GM18526 (cell line): ENCODE measurements around the gene CRACDL.

Source experiments
- POLR2A ChIP-seq: IDR thresholded peaks from 3 replicates; pipeline ENCODE4 v1.6.1; 2011; ENCODE audit not compliant: insufficient read length; ENCODE audit errors: extremely low read depth

CRACDL gene

GRCh38 chr2:98870516-98871158, 65.4 kb downstream of the CRACDL start:
- no peak for TF ChIP-seq POLR2A

- TF ChIP-seq POLR2A: no peak
Measured at GRCh38 chr2:98869870-98870269, 66.2 kb downstream of the CRACDL start.

GRCh38 chr2:98869272-98869641, 66.8 kb downstream of the CRACDL start:
- no peak for TF ChIP-seq POLR2A

- no peak for TF ChIP-seq POLR2A
Measured at GRCh38 chr2:98868548-98869271, 67.3 kb downstream of the CRACDL start.

- TF ChIP-seq POLR2A: no peak
Measured at GRCh38 chr2:98867539-98868309, 68.3 kb downstream of the CRACDL start.

- TF ChIP-seq POLR2A: no peak
Measured at GRCh38 chr2:98866033-98866432, 70.0 kb downstream of the CRACDL start.

- no peak for TF ChIP-seq POLR2A
Measured at GRCh38 chr2:98861601-98862000, 74.4 kb downstream of the CRACDL start.

GRCh38 chr2:98859323-98859722, 76.7 kb downstream of the CRACDL start:
- TF ChIP-seq POLR2A: no peak

- TF ChIP-seq POLR2A: no peak
Measured at GRCh38 chr2:98857001-98857400, 79.0 kb downstream of the CRACDL start.

GRCh38 chr2:98854682-98855081, 81.3 kb downstream of the CRACDL start:
- TF ChIP-seq POLR2A: no peak

GRCh38 chr2:98852932-98853331, 83.1 kb downstream of the CRACDL start:
- no peak for TF ChIP-seq POLR2A

GRCh38 chr2:98850074-98850473, 86.0 kb downstream of the CRACDL start:
- no peak for TF ChIP-seq POLR2A

GRCh38 chr2:98849113-98849512, 86.9 kb downstream of the CRACDL start:
- no peak for TF ChIP-seq POLR2A

GRCh38 chr2:98847853-98848252, 88.2 kb downstream of the CRACDL start:
- no peak for TF ChIP-seq POLR2A

- TF ChIP-seq POLR2A: no peak
Measured at GRCh38 chr2:98846041-98846440, 90.0 kb downstream of the CRACDL start.

GRCh38 chr2:98842136-98842535, 93.9 kb downstream of the CRACDL start:
- TF ChIP-seq POLR2A: no peak
